ENCODE measurements around the gene SPPL3.
"Not testable (repeated sequence)": the region's sequence is repeated elsewhere in the genome, so short reads cannot be mapped to it uniquely, and the experiment has no call there.

The SPPL3 gene

DNA sequence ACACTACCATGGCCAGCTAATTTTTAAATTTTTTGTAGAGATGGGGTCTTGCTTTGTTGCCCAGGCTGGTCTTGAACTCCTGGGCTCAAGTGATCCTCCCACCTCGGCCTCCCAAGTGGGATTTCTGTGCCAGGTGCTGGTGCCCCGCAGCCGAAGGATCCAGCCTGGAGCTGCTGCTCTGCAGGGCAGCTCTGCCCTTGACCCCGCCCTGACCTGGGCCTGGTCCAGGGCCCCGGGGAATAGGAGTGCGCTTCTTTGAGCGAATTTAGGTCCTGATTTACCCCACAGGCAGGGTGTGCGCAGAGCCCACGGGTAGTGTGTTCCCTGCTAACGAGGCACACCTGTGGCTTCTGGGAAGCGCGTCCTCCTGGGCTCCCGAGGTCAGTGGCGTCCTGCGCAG, 163.3 kb downstream of the SPPL3 start:
- no peak for DNase-seq

GRCh38 chr12:120739821-120740613, 164.1 kb downstream of the SPPL3 start:
- no peak for DNase-seq

- no peak for DNase-seq
These were observed 165.0 kb downstream of the SPPL3 start for GRCh38 chr12:120739031-120739762.

DNA sequence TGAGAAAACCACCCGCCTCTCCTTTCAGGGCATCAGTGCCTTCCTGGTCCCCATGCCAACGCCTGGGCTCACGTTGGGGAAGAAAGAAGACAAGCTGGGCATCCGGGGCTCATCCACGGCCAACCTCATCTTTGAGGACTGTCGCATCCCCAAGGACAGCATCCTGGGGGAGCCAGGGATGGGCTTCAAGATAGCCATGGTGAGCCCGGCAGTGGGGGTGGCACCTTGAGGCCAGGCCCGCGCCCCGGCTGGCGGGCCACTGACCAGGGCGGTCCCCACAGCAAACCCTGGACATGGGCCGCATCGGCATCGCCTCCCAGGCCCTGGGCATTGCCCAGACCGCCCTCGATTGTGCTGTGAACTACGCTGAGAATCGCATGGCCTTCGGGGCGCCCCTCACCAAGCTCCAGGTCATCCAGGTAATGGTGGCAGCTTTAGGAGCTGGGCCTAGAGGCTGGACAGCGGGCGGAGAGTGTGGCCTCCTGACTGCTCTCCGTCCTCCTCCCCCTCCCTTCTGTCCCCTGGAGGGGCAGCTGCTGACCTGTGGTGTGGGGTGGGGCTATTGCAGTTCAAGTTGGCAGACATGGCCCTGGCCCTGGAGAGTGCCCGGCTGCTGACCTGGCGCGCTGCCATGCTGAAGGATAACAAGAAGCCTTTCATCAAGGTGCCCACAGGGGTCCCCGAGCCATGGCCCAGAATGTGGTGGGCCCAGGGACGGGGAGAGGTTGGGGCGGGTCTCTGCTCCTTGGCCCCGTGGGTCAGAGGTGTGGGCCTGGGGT, 165.7 kb downstream of the SPPL3 start:
- no peak for DNase-seq

DNA sequence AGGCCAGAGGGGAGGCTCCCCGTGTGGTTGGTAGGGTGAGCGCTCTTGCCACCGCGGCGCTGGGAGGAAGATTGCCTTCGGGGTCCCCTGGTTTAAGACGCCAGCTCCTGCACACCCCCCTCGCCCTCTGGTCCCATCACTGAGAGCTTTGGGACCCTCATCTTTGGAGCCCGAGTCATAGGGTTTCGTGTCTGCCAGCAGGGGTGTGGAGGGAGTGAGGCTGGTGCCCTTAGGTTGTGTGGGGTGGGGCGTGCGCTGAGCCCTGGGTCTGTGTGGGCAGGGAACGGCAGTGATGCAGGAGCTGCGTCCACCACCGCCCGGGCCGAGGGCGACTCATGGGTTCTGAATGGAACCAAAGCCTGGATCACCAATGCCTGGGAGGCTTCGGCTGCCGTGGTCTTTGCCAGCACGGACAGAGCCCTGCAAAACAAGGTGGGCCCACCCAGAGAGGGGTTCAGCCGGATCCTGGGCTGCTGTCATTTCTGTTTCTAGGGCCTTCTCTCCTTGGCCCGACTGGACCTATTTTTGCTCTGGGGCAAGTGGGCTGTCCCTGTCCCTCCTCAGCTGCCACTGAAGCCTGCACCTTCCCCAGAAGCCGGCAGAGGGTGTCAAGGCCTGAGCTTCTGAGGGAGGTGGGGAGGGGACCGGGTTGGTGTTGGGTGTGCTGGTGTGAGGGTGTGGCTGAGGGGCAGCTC, 166.5 kb downstream of the SPPL3 start:
- DNase-seq, result no peak

DNA sequence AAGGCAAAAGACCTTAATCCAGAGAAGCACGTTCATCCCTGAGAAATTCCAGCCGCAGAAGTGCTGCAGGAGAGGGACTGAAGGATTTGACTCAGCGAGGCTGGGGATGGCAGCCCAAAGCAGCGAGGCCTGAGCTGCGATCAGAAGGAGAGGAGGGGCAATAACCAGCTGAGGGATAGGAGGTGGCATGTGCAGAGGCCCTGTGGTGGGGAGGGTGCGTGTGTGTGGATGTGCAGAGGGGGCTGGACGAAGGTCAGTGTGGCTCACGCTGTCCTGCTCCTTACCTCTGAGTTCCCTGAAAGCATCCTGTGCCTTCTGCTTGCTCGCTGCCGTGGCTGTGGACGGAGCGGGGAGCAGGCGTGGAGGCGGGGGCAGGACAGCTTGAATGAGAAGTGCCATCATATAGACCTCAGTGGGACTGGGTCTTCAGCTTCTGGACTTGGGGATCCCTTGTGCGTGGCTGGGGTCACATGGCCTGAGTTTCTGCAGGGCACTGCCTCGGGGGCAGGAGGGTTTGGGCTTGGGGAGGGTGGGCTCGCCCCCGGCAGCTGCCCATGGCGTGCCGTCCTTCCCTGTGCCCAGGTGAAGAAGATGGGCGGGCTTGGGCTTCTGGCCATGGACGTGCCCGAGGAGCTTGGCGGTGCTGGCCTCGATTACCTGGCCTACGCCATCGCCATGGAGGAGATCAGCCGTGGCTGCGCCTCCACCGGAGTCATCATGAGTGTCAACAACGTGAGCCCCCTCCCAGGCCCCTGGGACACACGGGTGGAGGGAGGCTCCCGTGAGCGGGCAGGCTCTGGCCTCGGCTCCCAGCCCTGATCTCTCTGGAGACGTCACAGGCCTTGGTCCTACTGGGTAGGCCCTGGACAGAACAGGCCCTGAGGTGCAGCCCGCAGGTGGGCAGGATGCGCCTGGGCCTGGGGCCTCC, 167.5 kb downstream of the SPPL3 start:
- no peak for DNase-seq

DNA sequence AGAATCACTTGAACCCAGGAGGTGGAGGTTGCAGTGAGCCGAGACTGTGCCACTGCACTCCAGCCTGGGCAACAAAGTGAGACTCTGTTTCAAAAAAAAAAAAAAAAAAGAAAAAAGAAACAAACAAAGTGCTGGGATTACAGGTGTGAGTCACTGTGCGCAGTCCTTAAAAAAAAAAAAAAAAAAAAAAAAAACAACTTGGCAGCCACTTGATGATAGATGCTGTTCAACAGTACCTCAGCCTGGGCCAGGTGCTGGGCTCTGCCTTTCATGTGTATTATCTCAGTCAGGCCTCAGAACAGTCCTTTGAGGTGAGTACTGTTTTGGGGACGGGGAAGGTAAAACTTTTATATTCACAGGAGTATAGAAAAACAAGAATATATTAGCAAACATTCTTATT, 169.0 kb downstream of the SPPL3 start:
- no peak for DNase-seq

DNA sequence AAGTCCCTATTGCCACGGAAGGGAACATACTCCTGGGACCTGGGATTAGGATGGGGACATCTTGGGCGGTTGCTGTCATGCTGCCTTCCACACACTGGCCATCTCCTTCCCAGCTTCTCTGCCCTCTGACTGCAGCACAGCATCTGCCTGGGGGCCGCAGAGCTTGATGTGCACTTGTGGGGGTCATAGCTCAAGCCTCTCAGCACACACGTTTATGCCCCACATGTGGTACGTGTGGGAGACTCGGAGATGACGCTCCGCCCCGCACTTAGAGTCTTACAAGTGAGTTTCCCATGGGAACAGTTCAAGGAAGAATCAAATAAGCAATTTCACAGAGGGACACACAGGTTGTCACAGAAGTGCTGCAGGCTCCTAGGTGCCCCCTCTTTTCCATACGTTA, 169.9 kb downstream of the SPPL3 start:
- no peak for DNase-seq

- DNase-seq, result no peak
These were observed 170.6 kb downstream of the SPPL3 start for GRCh38 chr12:120733574-120733973.

DNA sequence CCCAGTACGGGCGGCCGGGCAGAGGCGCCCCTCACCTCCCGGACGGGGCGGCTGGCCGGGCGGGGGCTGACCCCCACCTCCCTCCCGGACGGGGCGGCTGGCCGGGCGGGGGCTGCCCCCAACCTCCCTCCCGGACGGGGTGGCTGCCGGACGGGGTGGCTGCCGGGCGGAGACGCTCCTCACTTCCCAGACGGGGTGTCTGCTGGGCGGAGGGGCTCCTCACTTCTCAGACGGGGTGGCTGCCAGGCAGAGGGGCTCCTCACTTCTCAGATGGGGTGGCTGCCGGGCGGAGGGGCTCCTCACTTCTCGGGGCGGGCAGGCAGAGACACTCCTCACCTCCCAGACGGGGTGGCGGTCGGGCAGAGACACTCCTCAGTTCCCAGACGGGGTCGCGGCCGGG, 172.0 kb downstream of the SPPL3 start:
- not testable (repeated sequence) for DNase-seq

DNA sequence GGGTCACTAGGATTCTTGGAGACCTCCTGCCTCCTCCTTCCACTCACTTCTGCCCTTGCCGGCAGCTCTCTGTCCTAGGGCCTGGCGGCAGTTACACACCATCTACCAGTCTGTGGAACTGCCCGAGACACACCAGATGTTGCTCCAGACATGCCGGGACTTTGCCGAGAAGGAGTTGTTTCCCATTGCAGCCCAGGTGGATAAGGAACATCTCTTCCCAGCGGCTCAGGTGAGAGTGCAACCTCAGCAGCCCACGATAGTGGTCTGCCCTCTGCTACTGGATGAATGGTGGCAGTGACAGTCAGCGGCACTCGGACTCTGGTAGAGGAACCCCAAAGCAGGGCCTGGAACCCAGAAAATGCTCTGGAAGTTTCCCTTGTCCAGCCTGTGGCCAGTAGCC, 177.2 kb downstream of the SPPL3 start:
- DNase-seq, result no peak

GRCh38 chr12:120726510-120726793, 177.7 kb downstream of the SPPL3 start:
- DNase-seq, result no peak

- DNase-seq, result peak; percentile 79 to 86
These were observed 178.3 kb downstream of the SPPL3 start, which contains the start of gene ACADS for GRCh38 chr12:120725659-120726509. ACADS (plus strand) TSS chr12:120725826; CDS start chr12:120725886, 60 bp downstream.

- DNase-seq, result no peak
These were observed 179.0 kb downstream of the SPPL3 start for GRCh38 chr12:120725151-120725658.

DNA sequence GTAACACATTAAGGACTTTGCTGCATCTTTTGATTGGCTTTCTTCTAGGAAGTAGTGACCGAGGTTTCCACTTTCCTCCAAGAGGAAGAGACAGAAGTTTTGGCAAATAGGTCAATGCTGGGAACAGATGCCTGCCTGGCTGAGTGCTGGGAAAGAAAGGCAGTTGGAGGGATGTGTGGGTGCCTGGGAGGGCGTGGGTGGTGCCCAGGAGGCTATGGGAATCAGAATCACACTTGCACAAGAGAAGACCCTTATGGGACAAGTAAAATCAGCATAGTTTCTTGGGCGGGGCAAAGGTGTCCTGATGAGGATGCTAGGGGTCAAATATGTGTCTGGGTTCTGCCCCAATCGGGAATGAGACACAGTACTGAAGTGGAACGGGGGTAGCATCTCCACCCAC, 179.4 kb downstream of the SPPL3 start:
- DNase-seq, result no peak

- DNase-seq, result no peak
These were observed 181.4 kb downstream of the SPPL3 start for GRCh38 chr12:120722784-120723183.

DNA sequence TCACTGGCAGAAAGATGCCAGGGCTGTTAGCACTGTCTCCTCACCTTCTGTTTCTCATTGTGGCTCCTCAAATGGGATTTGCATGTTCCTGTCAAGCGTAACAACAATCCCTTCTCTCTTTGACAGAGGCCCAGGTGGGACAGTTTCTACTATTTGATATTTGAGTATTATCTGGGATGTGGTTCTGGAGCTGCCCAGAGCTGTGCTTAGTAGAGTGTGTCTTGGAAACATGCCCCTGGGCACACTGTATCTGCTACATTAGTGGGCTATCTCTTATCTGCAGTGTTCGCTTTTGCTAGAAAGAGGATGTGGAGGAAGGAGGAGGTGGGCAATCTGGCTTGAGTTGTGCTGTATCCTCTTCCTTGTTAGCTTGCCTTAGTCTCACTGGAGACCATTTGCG, 182.3 kb downstream of the SPPL3 start:
- DNase-seq, result no peak

DNA sequence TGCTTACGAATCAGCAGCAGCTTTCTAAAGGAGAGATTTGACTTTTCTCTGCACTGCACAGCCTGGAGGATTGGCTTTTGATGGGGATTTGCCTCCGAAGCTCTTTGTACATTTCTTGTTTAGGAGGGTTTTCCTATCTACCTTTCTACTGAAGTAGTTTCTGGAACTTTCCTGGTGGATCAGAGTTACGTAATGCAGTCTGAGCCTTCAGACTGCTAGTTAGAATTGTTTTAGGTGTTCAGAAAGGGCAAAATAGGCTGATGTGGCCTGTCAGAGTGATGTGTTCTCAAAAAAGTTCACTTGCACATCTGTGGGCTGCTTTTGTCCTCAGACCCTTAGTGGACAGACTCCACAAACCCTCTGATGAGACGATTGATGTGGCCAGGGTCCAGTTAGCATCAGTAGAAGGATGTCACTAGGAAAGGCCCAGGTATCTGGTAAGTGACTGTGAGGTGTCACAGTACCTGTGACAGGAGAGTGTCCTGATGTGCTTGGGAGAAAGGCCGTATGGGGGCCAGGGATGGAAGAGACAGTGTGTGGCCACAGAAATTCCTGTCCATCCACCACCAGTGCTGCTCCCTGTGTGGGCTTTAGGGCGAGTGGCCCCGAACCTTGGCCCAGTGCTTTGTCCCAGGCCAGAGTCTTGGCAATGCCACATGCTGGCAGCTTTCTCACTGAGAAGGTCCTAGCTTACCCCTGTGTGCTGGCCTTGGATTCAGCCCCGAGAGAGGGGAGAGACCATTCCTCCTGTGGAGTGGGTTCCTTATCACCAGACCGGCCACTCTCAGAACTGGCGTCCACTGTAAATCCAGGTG, 183.0 kb downstream of the SPPL3 start:
- DNase-seq, result no peak

DNA sequence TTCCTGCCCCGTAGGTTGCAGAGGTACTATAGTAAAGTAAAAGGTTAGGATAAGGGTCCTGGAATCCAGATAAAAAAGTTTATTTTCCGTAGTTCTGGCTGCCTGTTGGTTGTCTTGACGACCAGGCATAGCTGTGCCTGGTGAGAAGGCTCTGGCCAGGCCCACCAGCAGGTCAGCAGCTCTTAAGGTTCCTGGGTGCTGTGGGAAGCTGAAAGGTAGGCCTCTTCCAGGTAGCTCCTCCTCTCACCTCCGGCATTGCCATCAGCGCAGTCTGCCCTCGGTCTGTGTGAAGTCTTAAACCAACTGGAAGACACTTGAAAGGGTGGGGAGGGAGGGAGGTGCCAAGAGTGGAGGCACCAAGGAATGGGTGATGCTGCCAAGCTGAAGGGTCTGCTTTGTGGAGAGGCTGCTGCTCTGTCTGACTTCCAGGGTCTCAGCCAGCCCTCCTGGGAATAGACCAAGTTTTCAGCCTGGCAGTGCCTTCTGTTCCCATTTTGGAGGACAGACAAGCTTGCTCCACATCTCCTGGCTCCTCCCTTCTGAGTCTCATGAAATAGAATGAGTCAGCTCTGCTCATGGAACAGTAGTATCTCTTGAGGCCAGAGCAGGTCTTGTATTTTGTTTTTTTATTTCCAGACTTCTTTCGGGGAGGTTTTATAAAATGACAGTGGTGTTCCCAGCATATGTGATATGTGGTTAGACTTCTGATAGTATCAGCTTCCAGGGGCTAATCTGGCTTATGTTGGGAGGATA, 183.7 kb downstream of the SPPL3 start:
- DNase-seq, result no peak
